GM20431 (cell line): ENCODE results near the gene RDX.

Experiments used
- in situ Hi-C: fragments of 300-500 bp; cut with MseI, MboI; formaldehyde crosslinking; loops from one replicate; pipeline ENCODE4 v1.15.0; 2020; ENCODE audit warnings: low sequenced_read_pairs; ENCODE audit not compliant: unreplicated experiment

Gene RDX

DNA sequence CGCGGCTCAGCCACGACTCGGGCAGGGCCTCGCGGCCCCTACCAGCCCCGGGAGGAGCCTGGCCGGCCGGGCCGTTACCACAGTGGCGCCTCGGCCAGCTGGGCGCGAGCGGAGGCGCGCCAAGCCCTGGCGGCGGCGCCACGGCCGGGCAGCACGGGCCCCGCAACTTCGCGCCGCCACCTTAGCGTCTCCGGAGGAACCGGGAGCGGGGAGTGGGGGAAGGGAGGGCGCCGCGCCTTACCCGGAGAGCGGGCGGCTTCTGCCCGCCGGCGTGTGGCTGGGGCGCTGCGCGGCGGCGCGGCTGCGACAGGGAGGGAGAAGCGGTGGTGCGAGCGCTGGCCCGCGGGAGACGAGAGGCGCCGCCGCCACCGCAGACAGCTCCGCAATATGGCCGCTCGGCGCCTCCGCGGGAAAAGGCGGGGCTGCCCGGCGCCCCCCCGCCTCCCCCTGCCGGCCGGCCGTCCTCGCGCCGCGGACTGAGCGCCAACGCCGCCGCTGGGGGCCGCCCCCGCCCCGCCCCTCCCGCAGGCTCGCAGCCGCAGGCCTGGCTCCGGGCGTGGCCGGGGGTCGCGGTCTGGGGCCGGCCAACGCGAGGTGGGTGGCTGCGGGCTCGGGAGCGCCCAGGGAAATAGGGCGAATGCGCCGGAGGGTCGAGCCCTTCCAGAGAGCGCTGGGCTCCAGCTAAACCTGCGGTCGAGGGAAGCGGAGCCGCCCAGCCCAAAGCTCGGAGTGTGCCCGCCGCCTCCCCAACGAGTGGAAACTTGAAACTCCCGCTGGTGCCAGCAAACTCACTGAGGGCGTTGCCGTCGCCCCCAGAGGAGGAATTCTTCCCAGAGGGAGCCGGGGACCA lies at the start of gene RDX:
Gene RDX, minus strand, starts transcription at position 389 of the 850 bp plus-strand sequence. CDS start 16,922 bp downstream, outside the sequence.
- in situ Hi-C loops, result no loop called here

DNA sequence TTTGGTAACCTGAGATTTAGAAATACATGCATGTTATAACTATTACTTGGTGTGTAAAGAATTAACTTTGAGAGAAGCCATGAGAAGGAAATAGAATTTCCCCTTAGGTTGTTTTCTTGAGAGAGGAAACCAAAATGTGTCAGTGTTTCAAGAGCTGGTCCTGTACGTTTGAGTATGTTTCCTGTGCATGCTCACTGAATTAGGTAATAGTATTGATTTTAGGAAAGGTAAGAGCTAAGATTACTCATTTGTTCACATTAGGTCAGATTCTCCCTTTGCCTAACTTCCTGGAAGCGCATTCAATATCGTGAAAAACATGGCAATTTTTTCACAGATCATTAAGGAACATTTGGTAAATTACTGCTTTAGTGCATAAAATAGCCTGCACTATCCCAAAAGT lies 49.3 kb upstream of the RDX start:
- in situ Hi-C loops, result no loop called here

DNA sequence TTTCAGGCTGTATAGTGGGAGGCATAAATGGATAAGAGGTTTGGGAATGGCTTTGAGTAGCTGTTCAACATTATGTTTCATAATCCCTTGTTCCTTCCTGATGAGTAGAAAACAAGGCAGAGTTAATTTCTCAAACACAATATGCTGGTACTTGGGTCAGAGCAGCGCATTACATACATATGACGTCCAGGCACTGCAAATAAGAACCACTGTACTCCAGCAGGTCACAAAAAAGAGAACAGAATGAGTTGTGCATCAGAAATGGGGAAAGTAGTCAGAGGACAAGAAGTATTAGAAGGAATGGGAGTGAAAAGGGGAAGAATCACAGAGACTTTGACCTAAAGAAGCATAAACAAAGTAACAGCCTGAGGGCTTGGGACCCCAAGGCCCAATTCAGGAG lies 44.0 kb upstream of the RDX start:
- in situ Hi-C loops, result no loop called here

DNA sequence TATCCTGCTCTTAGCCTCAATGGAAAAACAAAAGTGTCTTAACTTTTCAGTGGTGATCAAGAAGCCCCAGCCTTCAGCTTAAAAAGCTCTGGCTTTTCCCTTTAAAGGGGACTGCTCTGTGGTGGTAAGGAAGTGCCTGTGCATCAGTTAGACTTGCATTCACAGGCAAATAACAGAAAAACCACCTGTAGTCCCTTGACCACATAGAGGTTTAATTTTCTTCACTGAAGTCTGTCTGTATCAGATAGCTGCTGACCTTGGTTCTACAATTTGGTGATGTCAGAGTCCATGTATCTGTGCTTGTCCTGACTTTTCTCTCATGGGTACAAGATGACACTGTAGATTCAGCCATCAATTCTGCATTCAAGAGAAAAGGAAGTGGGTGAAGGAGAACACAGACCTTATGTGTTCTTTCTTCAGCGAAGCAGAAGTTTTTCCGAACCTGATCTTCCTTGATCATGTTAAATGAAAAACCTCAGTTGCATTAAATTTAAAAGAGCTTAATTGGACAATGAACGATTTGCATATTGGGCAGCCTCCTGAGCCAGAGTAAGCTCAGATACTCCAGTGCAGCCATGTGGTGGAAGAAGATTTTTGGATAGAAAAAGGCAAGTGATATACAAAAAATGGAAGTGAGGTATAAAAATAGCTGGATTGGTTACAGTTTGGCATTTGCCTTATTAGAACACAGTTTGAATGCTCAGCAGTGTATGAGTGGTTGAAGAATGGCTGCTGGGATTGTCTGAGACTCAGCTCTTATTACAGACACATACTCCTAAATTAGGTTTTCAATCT lies 43.2 kb upstream of the RDX start:
- in situ Hi-C loops, result no loop called here

DNA sequence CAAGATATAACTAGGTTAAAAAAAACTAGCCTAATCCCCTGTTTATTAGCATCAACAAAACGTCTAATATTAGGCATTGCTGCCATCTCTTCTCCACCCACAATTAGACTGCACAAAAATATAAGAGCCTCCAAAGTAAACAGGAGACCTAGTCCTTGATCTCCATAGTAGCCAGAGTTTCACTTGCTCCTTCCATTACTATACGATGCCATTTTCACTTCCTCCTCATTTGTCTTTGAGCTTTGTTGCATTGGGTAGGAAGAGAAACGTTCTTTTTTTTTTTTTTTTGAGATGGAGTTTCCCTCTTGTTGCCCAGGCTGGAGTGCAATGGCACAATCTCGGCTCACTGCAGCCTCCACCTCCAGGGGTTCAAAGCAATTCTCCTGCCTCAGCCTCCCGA lies 42.3 kb upstream of the RDX start:
- in situ Hi-C loops, result no loop called here

DNA sequence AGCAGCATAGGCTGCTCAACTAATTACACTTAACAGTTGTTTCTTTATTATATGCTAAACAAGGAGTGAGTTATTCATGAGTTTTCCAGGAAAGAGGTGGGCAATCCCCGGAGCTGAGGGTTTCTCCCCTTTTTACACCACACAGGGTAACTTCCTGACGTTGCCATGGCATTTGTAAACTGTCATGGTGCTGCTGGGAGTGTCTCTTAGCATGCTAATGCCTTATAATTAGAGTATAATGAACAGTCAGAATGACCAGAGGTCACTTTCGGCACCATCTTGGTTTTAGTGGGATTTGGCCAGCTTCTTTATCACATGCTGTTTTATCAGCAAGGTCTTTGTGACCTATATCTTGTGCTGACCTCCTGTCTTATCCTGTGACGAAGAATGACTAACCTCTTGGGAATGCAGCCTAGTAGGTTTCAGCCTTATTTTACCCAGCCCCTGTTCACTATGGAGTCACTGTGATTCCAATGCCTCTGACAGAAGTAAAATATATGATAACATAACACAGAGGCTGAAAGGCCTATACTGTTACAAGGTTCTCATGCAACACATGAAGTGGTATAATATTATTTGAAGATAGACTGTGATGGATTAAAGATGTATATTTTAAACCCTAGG lies 41.3 kb upstream of the RDX start:
- in situ Hi-C loops, result no loop called here

DNA sequence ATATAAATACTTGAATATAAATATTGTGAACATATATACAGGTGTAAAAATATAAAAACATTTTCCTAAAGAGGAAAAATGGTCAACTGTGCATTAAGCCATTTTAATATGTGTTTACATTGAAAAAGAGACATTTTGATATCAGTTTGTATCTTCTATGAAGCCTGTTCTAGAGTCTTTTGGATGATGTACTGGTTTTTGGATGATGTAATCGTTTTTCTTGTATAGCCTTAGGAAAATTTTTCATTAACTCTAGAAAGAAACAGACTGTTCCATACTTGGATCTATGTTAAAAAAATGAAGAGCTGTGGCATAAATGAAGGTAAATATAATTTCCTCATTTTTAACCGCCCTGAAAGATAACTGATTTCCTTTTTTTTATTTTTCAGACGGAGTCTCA lies 39.6 kb upstream of the RDX start:
- in situ Hi-C loops, result no loop called here

DNA sequence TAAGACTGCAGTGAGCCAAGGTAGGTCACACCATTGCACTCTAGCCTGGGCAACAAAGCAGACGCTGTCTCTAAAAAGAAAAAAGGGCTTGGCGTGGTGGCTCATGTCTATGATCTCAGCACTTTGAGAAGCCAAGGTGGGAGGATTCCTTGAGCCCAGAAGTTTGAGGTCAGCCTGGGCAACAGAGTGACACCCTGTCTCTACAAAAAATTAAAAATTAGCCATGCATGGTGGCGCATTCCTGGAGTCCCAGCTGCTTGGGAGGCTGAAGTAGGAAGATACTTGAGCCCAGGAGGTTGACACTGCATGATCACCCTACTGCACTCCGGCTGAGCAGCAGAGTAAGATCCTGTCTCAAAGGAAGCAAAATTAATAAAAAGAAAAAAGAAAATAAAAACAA lies 38.9 kb upstream of the RDX start:
- in situ Hi-C loops, result no loop called here

DNA sequence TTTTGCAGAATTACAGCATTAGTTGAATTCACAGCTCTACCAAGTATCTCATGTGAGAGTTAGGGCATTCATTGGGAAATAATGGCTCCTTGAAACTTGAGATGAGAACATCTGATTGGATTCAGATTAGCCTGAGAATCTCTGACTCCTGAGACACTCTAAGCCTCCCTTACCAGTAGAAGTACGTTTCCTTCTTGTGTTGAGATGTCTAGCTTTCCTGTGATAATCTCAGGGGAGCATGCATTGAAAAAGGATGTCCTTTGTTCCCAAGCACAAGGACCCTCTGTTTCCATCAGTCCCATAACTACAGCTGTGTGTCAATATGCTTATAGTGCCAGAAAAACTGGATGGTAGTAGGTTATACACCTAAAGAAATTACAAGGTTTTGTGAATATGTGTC lies 35.2 kb upstream of the RDX start:
- in situ Hi-C loops, result no loop called here

DNA sequence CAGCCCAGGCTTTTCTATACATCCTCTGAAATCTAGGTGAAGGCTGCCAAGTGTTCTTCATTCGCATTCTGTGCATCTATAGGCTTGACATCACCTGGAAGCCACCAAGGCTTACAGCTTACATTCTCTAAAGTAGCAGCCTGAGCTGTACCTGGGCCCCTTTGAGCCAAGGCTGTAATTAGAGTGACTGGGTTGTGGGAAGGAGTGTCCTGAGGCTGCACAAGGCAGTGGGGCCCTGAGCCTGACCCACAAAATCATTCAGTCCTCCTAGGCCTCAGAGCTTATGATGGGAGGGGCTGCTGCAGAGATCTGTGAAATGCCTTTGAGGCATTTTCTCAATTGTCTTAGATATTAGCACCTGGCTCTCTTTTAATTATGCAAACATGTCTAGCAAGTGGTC lies 33.0 kb upstream of the RDX start:
- in situ Hi-C loops, result no loop called here

DNA sequence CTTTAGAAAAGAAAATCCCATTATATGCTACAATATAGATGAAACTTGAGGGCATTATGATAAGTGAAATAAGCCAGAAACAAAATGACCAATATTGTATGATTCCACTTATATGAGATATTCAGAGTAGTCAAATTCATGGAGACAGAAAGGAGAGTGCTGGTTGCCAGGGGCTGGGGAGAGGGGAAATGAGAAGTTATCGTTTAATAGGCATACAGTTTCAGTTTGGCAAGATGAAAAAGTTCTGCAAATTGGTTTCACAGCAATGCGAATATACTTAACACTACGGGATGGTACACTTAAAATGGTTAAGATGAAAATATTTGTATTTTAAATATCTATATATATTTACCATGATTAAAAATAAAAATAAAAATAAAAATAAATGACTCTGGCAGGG lies 31.1 kb upstream of the RDX start:
- in situ Hi-C loops, result no loop called here

DNA sequence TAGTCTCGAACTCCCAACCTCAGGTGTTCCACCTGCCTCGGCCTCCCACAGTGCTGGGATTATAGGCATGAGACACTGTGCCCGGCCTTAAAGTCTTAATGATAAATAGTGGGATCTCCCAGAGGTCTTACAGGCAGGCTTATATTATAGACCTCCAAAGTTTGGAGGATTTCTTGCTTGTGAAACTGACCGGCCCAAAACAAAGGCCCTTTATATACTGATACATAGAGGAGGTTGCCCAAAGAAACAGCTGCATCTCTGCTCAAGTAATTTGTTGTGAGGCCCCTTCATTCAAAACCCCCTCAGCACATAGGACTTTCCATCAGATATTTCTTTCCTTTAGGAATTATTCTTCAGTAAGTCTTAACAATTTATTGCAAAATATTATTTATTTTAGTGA lies 27.4 kb upstream of the RDX start:
- in situ Hi-C loops, result no loop called here

DNA sequence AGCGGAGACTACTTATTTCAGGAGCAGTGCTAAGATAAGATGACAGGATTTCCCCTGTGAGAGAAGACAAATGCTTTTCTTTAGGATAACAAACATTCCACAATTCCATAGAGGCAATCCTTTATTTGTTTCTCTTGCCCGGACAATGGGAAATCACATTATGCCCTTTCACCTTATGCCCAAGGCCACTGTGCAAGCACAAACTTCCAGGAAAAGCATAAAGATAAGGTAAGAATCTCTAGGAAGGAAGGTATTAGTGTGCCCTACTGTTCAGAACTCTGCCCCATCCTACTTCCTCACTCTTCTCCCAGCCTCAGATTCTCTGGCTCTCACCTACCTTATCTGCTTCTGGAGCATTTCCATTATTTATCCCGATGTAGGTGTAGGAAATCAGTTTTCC lies 23.1 kb upstream of the RDX start:
- in situ Hi-C loops, result no loop called here

DNA sequence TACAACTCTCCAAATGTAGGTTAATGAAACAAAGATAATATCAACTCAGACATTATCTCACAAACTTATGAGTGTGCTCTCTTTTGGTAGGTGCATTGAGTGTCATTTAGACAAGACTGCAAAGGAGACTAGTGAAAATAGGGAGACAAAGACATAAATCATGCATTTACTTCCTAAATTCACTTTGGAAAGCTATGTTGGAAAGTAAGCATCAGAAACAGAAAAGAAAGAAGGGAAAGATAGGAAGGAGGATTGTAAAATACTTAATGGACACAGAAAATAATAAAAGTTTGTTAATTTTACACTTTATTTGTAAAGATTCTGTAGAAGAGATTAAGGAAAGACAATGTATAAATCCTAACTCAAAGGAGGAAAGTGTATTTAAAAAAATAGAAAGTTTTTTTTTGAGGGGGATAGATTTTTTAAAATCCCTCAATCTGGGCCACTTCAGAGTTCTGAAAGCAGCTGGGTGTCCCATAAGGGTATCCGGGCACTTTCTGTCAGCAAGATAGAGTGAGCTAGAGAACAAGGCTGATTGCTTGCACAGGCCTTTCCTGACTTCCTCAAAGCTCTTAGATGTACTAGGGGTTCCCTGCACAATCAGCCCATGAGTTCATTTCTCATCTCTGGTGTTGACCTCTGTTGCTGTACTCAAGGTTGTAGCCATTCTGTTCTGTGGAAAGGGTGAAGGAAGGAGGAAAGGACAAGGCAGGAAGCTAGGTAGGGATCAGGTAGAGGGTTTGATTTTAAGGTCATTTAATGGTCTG lies 22.4 kb upstream of the RDX start:
- in situ Hi-C loops, result no loop called here

DNA sequence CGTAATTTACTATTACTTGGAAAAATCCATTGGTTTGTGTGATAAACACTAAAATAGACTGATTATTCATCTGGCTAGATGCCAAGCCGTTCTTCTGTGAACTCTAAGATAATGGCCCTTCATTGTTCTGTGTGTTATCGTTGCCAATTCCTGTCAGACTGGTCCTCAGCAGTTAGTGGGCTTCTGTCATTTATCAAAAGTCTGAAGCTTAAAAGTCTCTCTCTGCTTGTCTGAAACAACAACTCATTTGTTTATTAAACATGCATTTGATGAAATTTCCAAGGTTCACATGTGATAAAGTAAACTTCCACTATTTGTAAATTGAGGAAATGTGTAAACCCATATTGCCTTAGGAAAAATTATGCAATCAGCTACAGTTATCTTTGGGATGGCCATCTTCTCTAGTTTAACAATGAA lies 21.1 kb upstream of the RDX start:
- in situ Hi-C loops, result no loop called here

DNA sequence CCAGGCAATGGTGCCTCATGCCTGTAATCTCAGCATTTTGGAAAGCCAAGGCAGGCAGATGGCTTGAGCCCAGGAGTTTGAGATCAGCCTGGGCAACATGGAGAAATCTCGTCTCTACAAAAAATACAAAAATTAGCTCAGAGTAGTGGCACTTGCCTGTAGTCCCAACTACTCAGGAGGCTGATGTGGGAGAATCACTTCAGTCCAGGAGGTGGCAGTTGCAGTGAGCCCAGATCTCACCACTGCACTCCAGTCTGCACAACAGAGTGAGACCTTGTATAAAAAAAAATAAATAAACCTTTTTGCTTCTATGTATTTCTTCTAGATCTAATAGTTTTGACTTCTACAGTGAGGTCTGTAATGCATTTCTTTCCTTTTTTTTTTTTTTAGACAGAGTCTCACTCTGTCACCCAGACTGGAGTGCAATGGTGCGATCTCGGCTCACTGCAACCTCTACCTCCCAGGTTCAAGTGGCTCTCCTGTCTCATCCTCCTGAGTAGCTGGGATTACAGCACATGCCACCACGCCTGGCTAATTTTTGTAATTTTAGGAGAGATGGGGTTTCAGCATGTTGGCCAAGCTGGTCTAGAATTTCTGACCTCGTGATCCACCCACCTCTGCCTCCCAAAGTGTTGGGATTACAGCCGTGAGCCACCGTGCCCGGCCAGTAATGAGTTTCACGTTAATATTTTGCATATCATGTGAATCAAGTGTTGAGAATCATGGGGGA lies 18.1 kb upstream of the RDX start:
- in situ Hi-C loops, result no loop called here

DNA sequence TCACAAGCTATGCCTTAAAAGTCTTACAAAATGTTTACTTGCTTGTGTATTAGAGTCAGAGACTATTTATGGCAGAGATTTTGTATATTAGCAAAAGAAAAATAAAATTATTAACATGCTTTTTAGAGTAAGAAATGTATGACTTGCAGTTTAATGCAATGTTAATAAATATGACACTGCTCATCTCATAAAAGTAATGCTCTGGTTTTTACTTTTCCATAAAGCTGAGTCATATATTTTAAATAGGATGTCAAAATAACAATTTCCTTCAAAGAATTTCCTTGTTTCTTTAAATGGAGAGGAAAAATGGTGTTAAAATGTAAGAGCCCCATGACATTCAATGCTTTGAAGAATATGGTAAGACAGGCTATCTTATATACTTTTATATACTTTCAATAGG lies 16.3 kb upstream of the RDX start:
- in situ Hi-C loops, result no loop called here

DNA sequence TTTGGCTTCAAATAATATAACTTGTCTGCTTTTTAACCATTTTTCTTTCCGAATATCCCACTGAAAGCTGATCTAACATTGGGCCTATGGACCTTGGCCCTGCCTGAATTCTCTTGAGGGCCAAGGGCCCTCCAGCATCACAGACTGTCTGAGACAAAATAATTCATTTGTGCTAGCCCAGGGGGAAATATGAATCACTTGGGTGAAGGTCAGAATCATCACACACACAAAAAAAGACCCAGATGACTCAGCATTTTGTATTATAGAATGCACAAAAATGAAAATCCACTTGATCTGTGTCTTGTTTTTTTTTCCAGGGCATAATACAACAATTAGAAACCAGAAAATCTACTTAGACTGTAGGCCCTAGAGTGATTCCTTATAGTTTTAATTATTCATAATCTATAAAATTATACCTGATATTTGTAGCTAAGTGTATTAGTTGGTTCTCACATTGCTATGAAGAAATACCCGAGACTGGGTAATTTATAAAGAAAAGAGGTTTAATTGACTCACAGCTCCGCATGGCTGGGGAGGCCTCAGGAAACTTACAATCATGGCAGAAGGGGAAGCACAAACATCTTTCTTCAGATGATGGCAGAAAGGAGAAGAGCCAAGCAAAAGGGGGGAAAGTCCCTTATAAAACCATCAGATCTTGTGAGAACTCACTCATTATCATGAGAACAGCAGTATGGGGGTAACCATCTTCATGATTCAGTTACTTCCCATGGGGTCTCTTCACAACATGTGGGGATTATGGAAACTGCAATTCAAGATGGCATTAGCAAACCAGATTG lies 15.6 kb upstream of the RDX start:
- in situ Hi-C loops, result no loop called here

DNA sequence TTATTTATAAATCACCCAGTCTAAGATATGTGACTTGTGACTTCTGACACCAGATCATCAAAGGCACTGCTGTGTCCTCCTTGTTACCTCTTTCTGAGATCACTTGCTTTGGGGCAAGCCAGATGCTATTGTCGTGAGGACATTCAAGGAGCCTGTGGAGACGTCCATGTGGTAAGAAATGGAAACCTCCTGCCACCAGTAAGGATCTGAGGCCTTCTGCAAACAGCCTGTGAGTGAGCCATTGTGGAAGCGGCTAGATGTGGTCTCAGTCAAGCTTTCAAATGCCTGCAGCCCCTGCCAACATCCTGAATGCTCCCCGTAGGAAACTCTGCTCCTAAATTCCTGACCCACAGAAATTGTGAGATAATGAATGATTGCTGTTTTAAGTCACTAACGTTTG lies 11.7 kb upstream of the RDX start:
- in situ Hi-C loops, result no loop called here
